GM18909 (cell line): ENCODE measurements around the gene CSNK1D.

Experiments
- ATAC-seq: cut with Tn5 transposase; IDR thresholded peaks from one replicate; pipeline ENCODE4 v1.9.1; 2021; ENCODE audit warnings: mild to moderate bottlenecking; ENCODE audit not compliant: unreplicated experiment, poor library complexity

The CSNK1D gene

DNA sequence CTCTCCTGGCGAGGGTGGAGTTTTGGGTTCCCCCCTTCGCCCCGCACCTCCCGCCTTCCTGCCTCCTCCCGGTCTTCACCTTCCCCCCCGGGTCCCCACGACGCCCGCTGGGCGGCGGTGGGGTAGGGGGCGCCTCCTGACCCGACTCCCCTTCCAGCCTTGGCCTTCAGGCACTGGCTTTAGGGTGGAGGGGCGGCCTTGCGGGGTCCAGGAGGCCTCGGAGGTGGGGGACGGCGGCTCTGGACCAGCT is 42.3 kb downstream of the CSNK1D start:
- ATAC-seq: no peak

GRCh38 chr17:82230609-82231311 is 42.7 kb downstream of the CSNK1D start:
- peak; percentile 33 for ATAC-seq

DNA sequence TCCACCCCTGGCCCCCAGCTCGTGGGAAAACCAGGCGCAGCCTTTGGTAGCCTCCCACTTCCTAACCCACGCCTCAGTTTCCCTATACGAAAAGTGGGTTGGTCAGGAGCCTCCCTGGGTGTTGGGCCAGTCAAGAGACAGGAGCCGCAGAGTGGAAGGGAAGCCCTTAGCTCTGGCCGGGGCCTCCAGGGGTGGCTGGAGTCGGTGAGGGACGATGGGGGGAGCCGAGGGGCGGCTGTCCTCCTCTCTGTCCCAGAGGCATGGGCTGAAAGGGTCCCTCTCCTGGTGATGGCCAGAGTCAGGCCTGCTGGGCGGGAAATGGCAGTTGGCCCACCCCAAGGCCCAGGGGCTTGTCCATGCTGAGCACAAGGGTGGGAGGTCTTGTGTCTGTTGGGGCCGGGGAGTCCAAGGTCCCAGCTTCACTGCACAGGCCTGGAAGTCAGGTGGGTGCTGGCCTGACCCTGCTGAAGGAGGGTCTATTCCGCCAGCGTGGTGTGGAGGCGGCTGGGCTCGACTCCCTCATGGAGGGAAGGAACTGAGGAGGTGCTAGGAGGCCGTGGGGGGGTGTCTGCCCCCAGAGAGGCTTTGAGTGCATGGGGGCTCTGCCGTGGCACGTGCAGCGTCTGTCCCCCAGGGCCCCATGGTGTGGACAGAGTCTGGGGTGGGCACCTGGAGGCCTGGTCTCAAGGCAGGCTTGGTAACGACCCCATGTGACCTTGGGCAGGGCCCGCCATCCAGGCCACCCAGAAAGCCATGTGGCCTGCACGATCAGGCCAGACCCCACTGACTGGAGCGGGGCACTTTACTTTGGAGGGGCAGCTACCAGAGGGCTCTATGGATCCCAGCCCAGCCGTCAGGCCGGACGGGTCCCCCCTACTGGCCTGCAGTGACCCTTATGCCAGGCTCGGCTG is 43.5 kb downstream of the CSNK1D start:
- no peak for ATAC-seq

DNA sequence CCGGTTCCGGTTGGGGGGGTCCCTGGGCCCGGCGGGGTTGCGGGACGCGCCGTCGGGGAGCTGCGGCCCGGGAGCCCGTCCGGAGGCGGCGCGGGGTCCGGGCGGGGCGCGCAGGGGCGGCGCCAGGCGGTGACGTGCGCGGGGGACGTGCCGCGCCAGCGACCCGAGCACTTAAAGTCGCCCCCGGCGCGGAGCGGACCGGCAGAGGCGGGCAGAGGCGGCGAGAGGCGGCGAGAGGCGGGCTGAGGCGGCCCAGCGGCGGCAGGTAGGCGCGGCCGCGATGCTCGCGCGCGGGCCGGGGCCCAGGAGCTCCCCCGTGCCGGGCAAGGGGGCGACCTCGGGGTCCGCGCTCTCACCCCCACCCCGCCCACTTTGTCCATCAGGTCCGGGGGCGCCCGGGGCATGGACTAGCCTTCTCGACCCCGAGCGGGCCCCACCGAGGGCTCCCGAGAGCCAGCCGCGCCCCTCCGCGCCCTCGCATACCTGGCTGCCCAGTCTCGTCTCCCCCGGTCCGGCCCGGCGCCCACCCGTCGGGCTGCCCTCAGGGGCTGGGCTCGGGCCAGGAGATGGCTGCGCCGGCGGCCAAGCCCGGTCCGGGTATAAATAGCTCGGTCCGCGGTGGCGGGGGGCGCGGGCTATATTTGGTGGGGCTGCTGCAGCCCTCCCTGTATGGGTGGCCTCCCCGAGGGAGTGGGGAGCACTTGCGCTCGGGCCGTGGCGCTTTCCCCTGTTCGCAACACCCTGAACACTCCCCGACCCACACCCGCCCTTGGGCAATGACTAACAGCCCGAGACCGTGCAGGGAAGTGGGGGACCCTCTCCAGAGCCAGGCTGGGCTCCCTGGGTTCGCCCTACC is 44.4 kb downstream of the CSNK1D start, which contains the start of gene SLC16A3:
Gene SLC16A3, plus strand, starts transcription at position 201 of the 856 bp plus-strand sequence. CDS start 6,967 bp downstream, outside the sequence.
- peak; percentile 41 for ATAC-seq

DNA sequence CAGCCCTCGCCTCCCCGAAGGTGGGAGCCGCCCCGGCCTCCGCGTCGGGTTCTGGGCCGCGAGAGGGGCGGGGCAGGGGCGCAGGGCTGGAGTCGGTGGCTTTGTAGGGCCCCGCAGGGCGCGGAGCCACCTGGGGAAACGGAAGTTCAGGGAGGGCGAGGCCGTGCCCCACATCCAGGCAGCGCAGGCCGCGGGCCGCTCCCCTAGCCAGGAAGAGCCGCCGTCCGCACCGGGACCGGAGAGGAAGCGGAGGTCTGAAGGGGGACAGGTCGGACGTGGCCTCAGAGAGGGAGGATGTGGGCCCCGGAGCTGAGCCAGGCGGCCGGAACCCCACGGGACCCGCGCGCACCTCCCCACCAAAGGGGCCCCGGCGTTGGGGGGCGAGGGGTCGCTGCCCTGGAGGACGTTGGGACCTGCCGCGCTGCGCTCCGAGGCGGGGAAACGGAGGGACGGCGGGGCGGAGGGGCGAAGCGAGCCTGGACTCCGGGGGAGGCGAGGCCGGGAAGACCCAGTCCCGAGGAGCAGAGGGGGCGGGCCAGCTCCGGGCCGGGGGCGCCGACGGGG is 45.1 kb downstream of the CSNK1D start:
- ATAC-seq: peak; percentile 32

DNA sequence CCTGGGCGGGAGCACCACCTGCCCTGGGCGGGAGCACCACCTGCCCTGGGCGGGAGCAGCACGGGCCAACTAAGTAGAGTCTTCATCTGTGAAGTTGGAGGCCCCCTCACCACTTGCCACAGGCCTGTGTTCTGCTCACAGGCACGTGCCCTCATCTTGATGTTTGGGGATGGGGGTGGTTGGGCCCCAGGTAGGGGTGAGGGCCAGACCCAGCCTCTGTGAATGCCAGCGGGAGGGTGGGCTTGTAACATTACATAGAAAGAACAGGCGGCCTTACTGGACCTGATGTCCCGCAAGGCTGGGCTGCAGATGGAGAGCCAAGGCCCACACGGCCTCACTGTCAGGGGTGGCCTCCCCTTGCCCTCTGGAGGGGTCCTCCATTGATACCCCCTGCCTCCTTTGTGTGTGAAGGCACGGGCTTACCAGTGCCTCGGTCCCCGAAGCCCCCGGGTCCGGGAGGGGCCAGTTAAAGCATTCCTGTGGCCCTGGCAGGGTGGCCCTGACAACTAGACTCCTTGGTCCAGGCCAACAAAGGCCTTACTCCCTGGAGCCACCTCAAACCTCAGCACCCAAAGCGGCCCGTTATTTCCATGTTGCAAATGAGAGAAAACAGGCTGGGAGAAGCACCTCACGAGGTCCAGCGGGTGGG is 45.7 kb downstream of the CSNK1D start:
- ATAC-seq: no peak

DNA sequence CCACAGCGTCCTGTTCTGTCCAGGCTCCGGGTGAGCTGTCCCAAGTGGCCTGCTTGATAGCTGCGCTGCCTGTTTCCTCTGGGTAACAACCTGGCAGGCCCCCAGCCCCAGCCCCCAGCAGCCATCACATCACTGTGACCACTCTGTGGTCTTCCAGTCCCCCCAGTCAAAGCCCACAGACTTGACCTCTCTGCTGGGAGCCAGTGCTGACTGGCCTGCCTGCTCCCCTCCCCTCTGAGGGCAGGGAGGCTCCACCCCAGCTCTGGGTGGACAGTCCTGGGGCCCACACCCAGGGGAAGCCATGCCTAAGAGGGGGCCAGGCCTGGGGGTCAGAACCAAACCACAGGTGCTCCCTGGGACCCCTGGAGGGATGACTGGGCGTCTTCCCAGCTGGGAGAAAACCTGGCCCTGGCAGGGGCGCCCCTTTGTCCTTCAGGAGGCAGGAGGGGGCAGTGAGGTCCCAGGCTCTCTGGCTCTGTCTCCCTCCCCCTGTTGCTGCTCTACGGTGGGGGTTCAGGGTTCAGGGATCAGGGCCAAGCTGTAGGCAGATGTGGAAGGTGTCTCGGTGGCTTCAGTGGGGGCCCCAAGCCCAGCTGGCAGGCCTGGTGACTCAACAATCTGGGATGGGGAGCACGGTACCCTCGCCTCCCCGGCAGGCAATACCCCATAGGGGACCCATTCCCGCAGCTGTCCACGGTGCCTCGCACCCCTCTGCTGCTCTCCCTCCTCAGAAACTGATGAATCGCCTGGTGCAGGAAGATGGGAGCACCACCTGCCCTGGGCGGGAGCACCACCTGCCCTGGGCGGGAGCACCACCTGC is 46.5 kb downstream of the CSNK1D start:
- no peak for ATAC-seq

GRCh38 chr17:82226146-82226808 is 47.2 kb downstream of the CSNK1D start:
- ATAC-seq: no peak

- ATAC-seq: no peak
Measured at GRCh38 chr17:82225368-82226029, 48.0 kb downstream of the CSNK1D start.

DNA sequence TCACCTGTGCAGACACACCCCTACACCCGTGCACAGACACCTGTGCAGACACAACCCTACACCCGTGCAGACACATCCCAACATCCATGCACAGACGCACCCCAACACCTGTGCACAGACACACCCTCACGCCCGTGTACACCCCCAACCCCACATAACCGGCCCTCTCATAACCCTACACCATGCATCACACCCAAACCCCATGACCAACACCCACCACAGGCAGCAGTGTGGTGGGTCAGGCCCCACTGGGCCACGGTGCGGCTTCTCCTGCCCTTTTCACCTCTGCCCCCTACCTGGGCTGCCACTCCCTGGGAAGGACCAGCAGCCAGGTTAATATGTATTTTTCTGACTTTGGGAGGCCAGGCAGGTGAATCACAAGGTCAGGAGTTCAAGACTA is 48.8 kb downstream of the CSNK1D start:
- no peak for ATAC-seq

DNA sequence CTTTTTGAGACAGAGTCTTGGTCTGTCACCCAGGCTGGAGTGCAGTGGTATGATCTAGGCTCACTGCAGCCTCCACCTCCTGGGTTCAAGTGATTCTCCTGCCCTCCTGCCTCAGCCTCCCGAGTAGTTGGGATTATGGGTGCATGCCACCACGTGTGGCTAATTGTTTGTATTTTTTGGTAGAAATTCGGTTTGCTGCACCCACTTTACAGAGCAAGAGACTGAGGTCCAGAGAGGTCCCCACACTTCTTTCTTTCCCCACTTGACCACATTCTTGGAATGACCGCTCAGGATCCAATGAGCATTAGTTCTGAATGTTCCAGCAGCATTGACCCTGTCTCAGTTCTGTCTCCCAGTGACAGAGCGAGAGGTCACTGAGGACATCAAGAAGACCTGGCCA is 50.0 kb downstream of the CSNK1D start:
- ATAC-seq: no peak

GRCh38 chr17:82222816-82223215 is 50.7 kb downstream of the CSNK1D start:
- no peak for ATAC-seq

DNA sequence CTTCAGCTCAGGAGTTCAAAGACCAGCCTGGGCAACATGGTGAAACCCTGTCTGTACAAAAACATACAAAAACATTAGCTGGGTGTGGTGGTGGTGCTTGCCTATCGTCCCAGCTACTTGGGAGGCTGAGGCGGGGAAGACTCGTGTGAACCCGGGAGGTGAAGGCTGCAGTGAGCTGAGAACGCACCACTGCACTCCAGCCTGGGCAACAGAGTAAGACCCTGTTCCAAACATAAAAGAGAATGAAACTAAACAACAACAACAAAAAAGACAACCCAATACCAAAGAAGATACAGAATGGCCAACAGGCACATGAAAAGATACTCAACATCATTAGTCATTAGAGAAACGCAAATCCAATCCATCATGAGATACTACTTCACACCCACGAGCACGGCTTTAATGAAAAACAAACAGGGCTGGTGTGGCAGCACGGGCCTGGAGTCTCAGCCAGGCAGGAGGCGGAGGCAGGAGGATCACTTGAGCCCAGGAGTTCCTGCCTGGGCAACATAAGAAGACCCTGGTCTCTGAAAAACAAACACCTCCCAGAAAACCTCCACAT is 52.1 kb downstream of the CSNK1D start:
- no peak for ATAC-seq

GRCh38 chr17:82219753-82220709 is 53.5 kb downstream of the CSNK1D start:
- ATAC-seq: no peak

GRCh38 chr17:82219083-82219482 is 54.4 kb downstream of the CSNK1D start:
- ATAC-seq: no peak

- ATAC-seq: no peak
Measured at GRCh38 chr17:82218349-82219075, 55.0 kb downstream of the CSNK1D start.
